Small intestine (tissue), 7 donors: Measurements from ENCODE around the gene KPNA4. TPM values are rescaled to one million over a fixed set of nuclear protein-coding genes. Genes with fewer than 3 reads are reported as not detected.

Experiments used
- DNase-seq, 2 donors: peaks; one replicate each; pipeline versions ENCODE4 v3.0.0 to v3.0.0-alpha.2; 2013
- FAIRE-seq: peaks from 2 replicates; lab custom pipeline; 2012; peaks lifted over from hg19 to GRCh38; lab: Jason Lieb, UNC
- H3K27ac ChIP-seq, 3 donors: one replicate each; pipeline ENCODE4 v1.5.1; 2013; ENCODE audit warnings: low read length in 2 of 3, mild to moderate bottlenecking in 2 of 3, control low read depth in 1 of 3, inconsistent platforms in 1 of 3, low read depth in 1 of 3, moderate library complexity in 1 of 3
- H3K27me3 ChIP-seq, 3 donors: one replicate each; pipeline ENCODE4 v1.6.1; 2013; ENCODE audit warnings: low read length in 3 of 3, inconsistent platforms in 1 of 3; ENCODE audit not compliant: control insufficient read depth in 3 of 3, insufficient read depth in 3 of 3
- H3K36me3 ChIP-seq, 3 donors: one replicate each; pipeline ENCODE4 v1.6.1; 2013; ENCODE audit warnings: low read length in 3 of 3, inconsistent platforms in 1 of 3, low read depth in 1 of 3, mild to moderate bottlenecking in 1 of 3, moderate library complexity in 1 of 3; ENCODE audit not compliant: control insufficient read depth in 3 of 3, insufficient read depth in 2 of 3
- H3K4me1 ChIP-seq, 3 donors: one replicate each; pipeline ENCODE4 v1.6.1; 2013; ENCODE audit warnings: low read length in 2 of 3, inconsistent platforms in 1 of 3, low read depth in 1 of 3, mild to moderate bottlenecking in 1 of 3, moderate library complexity in 1 of 3; ENCODE audit not compliant: control insufficient read depth in 3 of 3, insufficient read depth in 2 of 3
- H3K4me3 ChIP-seq, 3 donors: one replicate each; pipeline ENCODE4 v1.5.1; 2013; ENCODE audit warnings: low read length in 3 of 3, control low read depth in 1 of 3, inconsistent platforms in 1 of 3, low read depth in 1 of 3, mild to moderate bottlenecking in 1 of 3, moderate library complexity in 1 of 3
- H3K9me3 ChIP-seq, 2 donors: one replicate each; pipeline ENCODE4 v1.6.1; 2013; ENCODE audit warnings: low read depth in 1 of 2, low read length in 1 of 2; ENCODE audit not compliant: control insufficient read depth in 2 of 2, insufficient read depth in 1 of 2
- WGBS, 3 donors: extraction: QIAGEN DNeasy Blood & Tissue Kit; methylation state at CpG; one replicate each; pipeline ENCODE4 v1.1.7; 2013; 5-methylcytosine and 5-hydroxymethylcytosine counted together
- polyA plus RNA-seq, 4 donors: library from polyadenylated mRNA; stranded (reverse) in 3 of 4; unstranded in 1 of 4; fragments of 200-250 nt in 3 of 4; fragments of 120-200 nt in 1 of 4; gene quantifications; one replicate each; pipeline versions ENCODE4 v1.2.1 to v1.2.3, GENCODE V29; 2013
- donor health status: healthy with polysubstance abuse.
- donor health status: control.
- donor health status: control.
- donor health status: Bipolar disorder and iron deficiency.
- donor health status: healthy.

Gene KPNA4
- polyA plus RNA-seq, 4 donors = 12.7 to 21.9 (median 13.1) TPM

DNA sequence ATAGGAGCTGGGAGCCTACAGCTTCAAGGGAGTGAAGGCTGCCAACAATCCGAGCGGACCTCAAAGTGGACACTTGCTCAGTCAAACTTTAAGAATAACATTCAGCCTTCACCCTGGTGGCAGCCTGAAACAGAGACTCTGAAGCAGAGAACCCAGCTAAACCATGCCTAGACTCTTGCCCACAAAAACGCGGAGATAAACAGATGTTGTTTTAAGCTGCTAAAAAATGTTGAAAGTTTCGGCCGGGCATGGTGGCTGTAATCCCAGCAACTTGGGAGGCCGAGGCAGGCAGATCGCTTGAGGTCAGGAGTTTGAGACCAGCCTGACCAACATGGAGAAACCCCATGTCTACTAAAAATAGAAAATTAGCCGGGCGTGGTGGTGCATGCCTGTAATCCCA is 86.0 kb downstream of the KPNA4 start:
- DNase-seq (no peak), FAIRE-seq (no peak)
- H3K27me3 ChIP-seq = peaks cover 0 to 2% (median 0%) of the 10 kb centered on the region in 3 donors
- no peak overlapping the region for H3K4me3 ChIP-seq
- H3K4me1 ChIP-seq = no peaks in the 10 kb centered on the region
- H3K9me3 ChIP-seq = no peaks in the 10 kb centered on the region
- no peaks in the 10 kb centered on the region for H3K36me3 ChIP-seq
- H3K27ac ChIP-seq = no peak overlapping the region
- WGBS, 3 donors = 92 to 97% (median 93%) methylated on average over 10 of the region's 10 CpGs

DNA sequence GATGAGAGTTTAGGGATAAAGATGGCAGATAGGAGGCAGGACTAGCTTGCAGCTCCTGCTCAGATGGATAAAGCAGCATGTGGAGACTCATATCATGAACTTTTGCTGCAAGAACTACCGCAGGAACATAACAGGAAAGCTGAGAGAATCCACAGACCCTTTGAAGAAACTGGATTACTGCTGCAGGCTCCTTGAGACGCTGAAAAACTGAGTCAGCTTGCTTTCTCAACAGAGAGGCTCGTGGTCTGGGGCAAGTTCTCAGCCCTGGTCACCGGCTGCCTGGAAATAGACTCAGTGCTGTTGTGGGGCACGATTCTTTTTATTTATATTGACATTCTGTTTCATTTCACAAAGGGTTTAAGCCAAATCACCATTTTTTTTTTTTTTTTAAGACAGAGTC is 87.0 kb downstream of the KPNA4 start:
- 76 to 83% (median 83%) methylated on average over 5 of the region's 5 CpGs for WGBS, 3 donors
- Histone ChIP-seq H3K4me3 (no peak overlapping the region), H3K4me1 (no peaks in the 10 kb centered on the region), H3K27ac (no peak overlapping the region), H3K27me3 (peaks cover 0 to 4% (median 2%) of the 10 kb centered on the region in 3 donors), H3K9me3 (no peaks in the 10 kb centered on the region), H3K36me3 (no peaks in the 10 kb centered on the region)
- DNase-seq (no peak), FAIRE-seq (no peak)

GRCh38 chr3:160477750-160478149 is 87.6 kb downstream of the KPNA4 start:
- H3K4me3 ChIP-seq = no peak overlapping the region
- DNase-seq (no peak), FAIRE-seq (no peak)
- WGBS, 3 donors = 70 to 83% (median 77%) methylated on average over 5 of the region's 5 CpGs
- no peak overlapping the region for H3K27ac ChIP-seq
- H3K36me3 ChIP-seq = no peaks in the 10 kb centered on the region
- peaks cover 0 to 4% (median 2%) of the 10 kb centered on the region in 3 donors for H3K27me3 ChIP-seq
- no peaks in the 10 kb centered on the region for H3K4me1 ChIP-seq
- H3K9me3 ChIP-seq = no peaks in the 10 kb centered on the region

DNA sequence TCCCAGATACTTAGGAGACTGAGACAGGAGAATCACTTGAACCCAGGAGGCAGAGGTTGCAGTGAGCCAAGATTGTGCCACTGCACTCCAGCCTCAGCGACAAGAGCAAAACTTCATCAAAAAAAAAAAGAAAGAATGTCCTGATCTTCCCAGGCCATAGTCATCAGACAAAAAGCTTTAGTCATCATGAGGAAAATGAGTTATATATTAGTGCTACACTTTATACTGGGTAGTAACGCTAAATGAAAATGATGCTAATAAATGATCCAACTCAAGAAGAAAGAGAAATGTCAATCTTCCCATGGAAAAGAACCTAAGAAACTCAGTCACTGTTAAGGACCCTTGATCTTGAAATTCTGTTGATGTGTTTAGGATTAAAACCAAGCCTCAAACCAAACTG is 89.5 kb downstream of the KPNA4 start:
- Histone ChIP-seq H3K4me3 (no peak overlapping the region), H3K27me3 (peaks cover 0 to 4% (median 2%) of the 10 kb centered on the region in 3 donors), H3K36me3 (no peaks in the 10 kb centered on the region), H3K9me3 (peaks cover 0 to 6% of the 10 kb centered on the region in 2 donors), H3K27ac (no peak overlapping the region), H3K4me1 (no peaks in the 10 kb centered on the region)
- 95 to 100% (median 100%) methylated on average over 2 of the region's 2 CpGs for WGBS, 3 donors
- no peak for DNase-seq
- FAIRE-seq = no peak

GRCh38 chr3:160475153-160475552 is 90.2 kb downstream of the KPNA4 start:
- Histone ChIP-seq H3K36me3 (no peaks in the 10 kb centered on the region), H3K4me3 (no peak overlapping the region), H3K27me3 (peaks cover 0 to 4% (median 2%) of the 10 kb centered on the region in 3 donors), H3K4me1 (no peaks in the 10 kb centered on the region), H3K9me3 (peaks cover 0 to 13% of the 10 kb centered on the region in 2 donors), H3K27ac (no peak overlapping the region)
- FAIRE-seq (no peak), DNase-seq (no peak)
- WGBS, 3 donors = 59 to 98% (median 68%) methylated on average over 2 of the region's 2 CpGs

DNA sequence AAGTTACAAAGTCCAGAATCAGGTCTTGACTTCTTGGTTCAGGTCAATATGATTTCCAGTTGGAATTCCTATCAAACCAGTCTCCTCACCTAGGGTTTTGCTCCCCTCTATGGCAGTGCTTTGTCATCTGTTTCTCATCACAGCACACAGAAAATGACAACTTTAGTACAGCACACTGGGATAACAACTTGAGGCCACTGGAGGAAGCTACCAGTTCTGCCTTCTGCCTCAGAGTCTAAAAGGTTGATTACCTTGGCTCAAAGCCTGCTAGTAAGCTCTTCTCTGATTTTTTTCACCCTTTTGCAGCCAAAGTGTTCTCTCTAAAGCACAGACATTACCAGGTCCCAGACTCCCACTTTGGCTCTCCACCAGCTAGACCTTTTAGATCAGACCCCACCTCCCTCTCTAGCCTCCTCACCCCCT is 90.9 kb downstream of the KPNA4 start:
- Histone ChIP-seq H3K4me3 (no peak overlapping the region), H3K9me3 (peaks cover 0 to 16% of the 10 kb centered on the region in 2 donors), H3K27ac (no peak overlapping the region), H3K27me3 (peaks cover 0 to 4% (median 2%) of the 10 kb centered on the region in 3 donors), H3K4me1 (no peaks in the 10 kb centered on the region), H3K36me3 (no peaks in the 10 kb centered on the region)
- DNase-seq = no peak
- no peak for FAIRE-seq

DNA sequence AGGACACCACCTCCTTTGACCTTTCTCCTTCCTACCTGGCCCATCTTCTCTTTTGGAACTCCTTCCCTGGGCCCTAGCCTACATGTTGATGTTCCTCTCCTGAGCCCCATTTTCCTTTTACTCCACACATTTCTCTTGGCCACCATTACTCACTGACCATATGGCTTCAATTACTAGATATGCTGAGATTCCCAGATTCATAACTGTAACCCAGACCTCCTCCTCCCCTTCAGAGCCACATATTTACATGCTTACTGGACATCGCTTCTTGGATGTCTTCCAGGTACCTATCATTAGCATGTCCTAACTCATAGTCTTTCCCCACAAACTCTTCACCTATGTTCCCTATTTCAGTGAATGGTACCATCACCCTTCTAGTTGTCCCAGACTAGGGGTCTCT is 91.4 kb downstream of the KPNA4 start:
- no peaks in the 10 kb centered on the region for H3K4me1 ChIP-seq
- DNase-seq (no peak), FAIRE-seq (no peak)
- H3K36me3 ChIP-seq = no peaks in the 10 kb centered on the region
- H3K9me3 ChIP-seq = peaks cover 0 to 16% of the 10 kb centered on the region in 2 donors
- 78 to 96% (median 83%) methylated on average over 1 of the region's 1 CpG for WGBS, 3 donors
- H3K4me3 ChIP-seq = no peak overlapping the region
- H3K27me3 ChIP-seq = peaks cover 0 to 4% (median 2%) of the 10 kb centered on the region in 3 donors
- H3K27ac ChIP-seq = no peak overlapping the region

GRCh38 chr3:160473221-160473620 is 92.2 kb downstream of the KPNA4 start:
- no peak for FAIRE-seq
- H3K27me3 ChIP-seq = peaks cover 0 to 4% (median 2%) of the 10 kb centered on the region in 3 donors
- 28 to 54% (median 37%) methylated on average over 1 of the region's 1 CpG for WGBS, 3 donors
- peaks cover 0 to 16% of the 10 kb centered on the region in 2 donors for H3K9me3 ChIP-seq
- no peaks in the 10 kb centered on the region for H3K4me1 ChIP-seq
- no peak overlapping the region for H3K27ac ChIP-seq
- H3K4me3 ChIP-seq = no peak overlapping the region
- H3K36me3 ChIP-seq = no peaks in the 10 kb centered on the region
- no peak for DNase-seq

GRCh38 chr3:160472344-160472743 is 93.0 kb downstream of the KPNA4 start:
- Histone ChIP-seq H3K4me1 (no peaks in the 10 kb centered on the region), H3K36me3 (no peaks in the 10 kb centered on the region), H3K9me3 (peaks cover 0 to 16% of the 10 kb centered on the region in 2 donors), H3K27me3 (peaks cover 0 to 4% (median 0%) of the 10 kb centered on the region in 3 donors), H3K27ac (no peak overlapping the region), H3K4me3 (no peak overlapping the region)
- WGBS, 3 donors = 63 to 71% (median 65%) methylated on average over 2 of the region's 2 CpGs
- FAIRE-seq = no peak
- no peak for DNase-seq
